Neuronal stem cell (in vitro differentiated cells): ENCODE measurements around the gene RAB3GAP1.

Experiments used
- DNase-seq: peaks from one replicate; pipeline ENCODE4 v3.0.0-alpha.2; 2013; ENCODE audit warnings: low spot score
- H2AFZ ChIP-seq: one replicate; pipeline ENCODE4 v1.6.1; 2013; ENCODE audit warnings: mild to moderate bottlenecking, low read length, inconsistent platforms
- H2AK5ac ChIP-seq: 2 replicates; pipeline ENCODE4 v1.6.1; 2013; ENCODE audit warnings: low read depth, mild to moderate bottlenecking, inconsistent platforms, low read length, moderate library complexity, mixed read lengths
- H2BK120ac ChIP-seq: 2 replicates; pipeline ENCODE4 v1.6.1; 2013; ENCODE audit warnings: low read depth, mild to moderate bottlenecking, inconsistent platforms, low read length, moderate library complexity, mixed read lengths
- H2BK12ac ChIP-seq: one replicate; pipeline ENCODE4 v1.6.1; 2013; ENCODE audit warnings: low read length, inconsistent platforms
- H2BK15ac ChIP-seq: 2 replicates; pipeline ENCODE4 v1.6.1; 2013; ENCODE audit warnings: mild to moderate bottlenecking, low read length, inconsistent platforms, mixed read lengths
- H2BK5ac ChIP-seq: one replicate; pipeline ENCODE4 v1.6.1; 2013; ENCODE audit warnings: inconsistent platforms, mild to moderate bottlenecking, low read length, moderate library complexity
- H3K14ac ChIP-seq: one replicate; pipeline ENCODE4 v1.6.1; 2013; ENCODE audit warnings: low read length, inconsistent platforms
- H3K18ac ChIP-seq: 2 replicates; pipeline ENCODE4 v1.6.1; 2013; ENCODE audit warnings: low read length, inconsistent platforms
- H3K23ac ChIP-seq: 2 replicates; pipeline ENCODE4 v1.6.1; 2013; ENCODE audit warnings: low read depth, mild to moderate bottlenecking, mixed read lengths, low read length, inconsistent platforms; ENCODE audit not compliant: poor library complexity
- H3K27ac ChIP-seq: replicated peaks from 3 replicates; pipeline ENCODE4 v1.5.1; 2013; ENCODE audit warnings: low read length, inconsistent platforms
- H3K27me3 ChIP-seq, 3 experiments: 2 replicates each; pipeline ENCODE4 v1.6.1; 2013; ENCODE audit warnings: low read length in 3 of 3, mild to moderate bottlenecking in 2 of 3, inconsistent platforms in 1 of 3, low read depth in 1 of 3, mixed read lengths in 1 of 3, moderate library complexity in 1 of 3; ENCODE audit not compliant: control insufficient read depth in 3 of 3, insufficient read depth in 3 of 3
- H3K36me3 ChIP-seq, 2 donors: replicated peaks in 1 of 2; 2 replicates each; pipeline ENCODE4 v1.6.1; 2013; ENCODE audit warnings: low read length in 2 of 2; ENCODE audit not compliant: control insufficient read depth in 2 of 2, insufficient read depth in 2 of 2
- H3K4ac ChIP-seq: 2 replicates; pipeline ENCODE4 v1.6.1; 2013; ENCODE audit warnings: inconsistent platforms, mild to moderate bottlenecking, low read length, moderate library complexity
- H3K4me1 ChIP-seq, 2 donors: 1 replicate in 1 of 2; 2 replicates in 1 of 2; pipeline ENCODE4 v1.6.1; 2013; ENCODE audit warnings: low read length in 2 of 2, low read depth in 1 of 2; ENCODE audit not compliant: control insufficient read depth in 2 of 2, insufficient read depth in 1 of 2
- H3K4me2 ChIP-seq: one replicate; pipeline ENCODE4 v1.6.1; 2013; ENCODE audit warnings: mild to moderate bottlenecking, low read length, inconsistent platforms; ENCODE audit not compliant: insufficient read depth, poor library complexity, severe bottlenecking
- H3K4me3 ChIP-seq, 2 donors: 2 replicates each; pipeline ENCODE4 v1.5.1; 2013; ENCODE audit warnings: low read length in 2 of 2, mild to moderate bottlenecking in 2 of 2, inconsistent platforms in 1 of 2, moderate library complexity in 1 of 2
- H3K79me1 ChIP-seq: one replicate; pipeline ENCODE4 v1.6.1; 2013; ENCODE audit warnings: low read depth, mild to moderate bottlenecking, inconsistent platforms, low read length, moderate library complexity
- H3K9ac ChIP-seq: one replicate; pipeline ENCODE4 v1.6.1; 2013; ENCODE audit warnings: mild to moderate bottlenecking, low read depth, low read length, inconsistent platforms; ENCODE audit not compliant: poor library complexity
- H3K9me3 ChIP-seq, 2 donors: replicated peaks in 1 of 2; 2 replicates each; pipeline versions ENCODE3 to v1.6.1; 2013; ENCODE audit warnings: low read length in 2 of 2, mild to moderate bottlenecking in 2 of 2, inconsistent platforms in 1 of 2, low read depth in 1 of 2, mixed read lengths in 1 of 2, moderate library complexity in 1 of 2; ENCODE audit not compliant: control insufficient read depth in 2 of 2, insufficient read depth in 1 of 2
- H4K8ac ChIP-seq: one replicate; pipeline ENCODE4 v1.6.1; 2013; ENCODE audit warnings: low read depth, mild to moderate bottlenecking, inconsistent platforms, low read length, moderate library complexity
- H4K91ac ChIP-seq: one replicate; pipeline ENCODE4 v1.6.1; 2013; ENCODE audit warnings: low read length, low read depth, mild to moderate bottlenecking, inconsistent platforms; ENCODE audit not compliant: poor library complexity
- WGBS, 2 donors: extraction: QIAGEN DNeasy Blood & Tissue Kit; methylation state at CpG; one replicate each; pipeline ENCODE4 v1.1.7; 2013; ENCODE audit warnings: missing lambda C conversion rate in 2 of 2, mixed read lengths in 1 of 2; ENCODE audit not compliant: insufficient read length in 2 of 2, insufficient replicate concordance in 1 of 2; ENCODE audit errors: extremely low coverage in 2 of 2; 5-methylcytosine and 5-hydroxymethylcytosine counted together

Gene RAB3GAP1

GRCh38 chr2:135162377-135162776 is 110.3 kb downstream of the RAB3GAP1 start:
- no peak overlapping the region for H3K14ac ChIP-seq
- H2BK120ac ChIP-seq = no peak overlapping the region
- H4K91ac ChIP-seq = no peak overlapping the region
- no peak overlapping the region for H3K4me3 ChIP-seq
- WGBS, 2 donors = no CpG with 5 or more reads among the region's 5 CpGs
- H3K27ac ChIP-seq = no peak overlapping the region
- no peak overlapping the region for H3K4me2 ChIP-seq
- no peaks in the 10 kb centered on the region for H3K27me3 ChIP-seq
- H3K79me1 ChIP-seq = no peaks in the 10 kb centered on the region
- H3K9me3 ChIP-seq = no peaks in the 10 kb centered on the region
- peaks cover 5 to 85% of the 10 kb centered on the region in 2 donors for H3K36me3 ChIP-seq
- no peak overlapping the region for H4K8ac ChIP-seq
- no peak overlapping the region for H3K9ac ChIP-seq
- no peaks in the 10 kb centered on the region for H3K4me1 ChIP-seq
- H3K18ac ChIP-seq = no peak overlapping the region
- H2BK12ac ChIP-seq = no peak overlapping the region
- H2BK5ac ChIP-seq = no peak overlapping the region
- H2AK5ac ChIP-seq = no peak overlapping the region
- H2AFZ ChIP-seq = no peak overlapping the region
- no peak overlapping the region for H2BK15ac ChIP-seq
- H3K23ac ChIP-seq = no peak overlapping the region
- no peak overlapping the region for H3K4ac ChIP-seq
- DNase-seq = no peak

GRCh38 chr2:135162786-135163185 is 110.7 kb downstream of the RAB3GAP1 start:
- no peak overlapping the region for H2BK5ac ChIP-seq
- no peaks in the 10 kb centered on the region for H3K79me1 ChIP-seq
- no peak overlapping the region for H3K23ac ChIP-seq
- H4K91ac ChIP-seq = no peak overlapping the region
- H3K36me3 ChIP-seq = peaks cover 5 to 86% of the 10 kb centered on the region in 2 donors
- DNase-seq = no peak
- no peaks in the 10 kb centered on the region for H3K27me3 ChIP-seq
- H2BK12ac ChIP-seq = no peak overlapping the region
- no peak overlapping the region for H3K18ac ChIP-seq
- no peak overlapping the region for H3K27ac ChIP-seq
- no peak overlapping the region for H2BK15ac ChIP-seq
- H3K4me2 ChIP-seq = no peak overlapping the region
- H4K8ac ChIP-seq = no peak overlapping the region
- H3K9me3 ChIP-seq = no peaks in the 10 kb centered on the region
- no peak overlapping the region for H3K4me3 ChIP-seq
- H2BK120ac ChIP-seq = no peak overlapping the region
- H3K14ac ChIP-seq = no peak overlapping the region
- H2AK5ac ChIP-seq = no peak overlapping the region
- no peak overlapping the region for H2AFZ ChIP-seq
- no peak overlapping the region for H3K9ac ChIP-seq
- H3K4ac ChIP-seq = no peak overlapping the region
- no peaks in the 10 kb centered on the region for H3K4me1 ChIP-seq
- WGBS, 2 donors = no CpG with 5 or more reads among the region's 4 CpGs

GRCh38 chr2:135163306-135163705 is 111.2 kb downstream of the RAB3GAP1 start:
- peaks cover 8 to 86% of the 10 kb centered on the region in 2 donors for H3K36me3 ChIP-seq
- no peak overlapping the region for H4K8ac ChIP-seq
- H3K27ac ChIP-seq = no peak overlapping the region
- H3K79me1 ChIP-seq = no peaks in the 10 kb centered on the region
- no peak overlapping the region for H2BK5ac ChIP-seq
- H2BK15ac ChIP-seq = no peak overlapping the region
- no peaks in the 10 kb centered on the region for H3K27me3 ChIP-seq
- H2AK5ac ChIP-seq = no peak overlapping the region
- H3K9ac ChIP-seq = no peak overlapping the region
- no peak for DNase-seq
- H2AFZ ChIP-seq = no peak overlapping the region
- no peak overlapping the region for H2BK120ac ChIP-seq
- no peaks in the 10 kb centered on the region for H3K9me3 ChIP-seq
- no peaks in the 10 kb centered on the region for H3K4me1 ChIP-seq
- H3K4ac ChIP-seq = no peak overlapping the region
- H3K4me2 ChIP-seq = no peak overlapping the region
- no peak overlapping the region for H2BK12ac ChIP-seq
- no peak overlapping the region for H3K4me3 ChIP-seq
- H3K14ac ChIP-seq = no peak overlapping the region
- H3K18ac ChIP-seq = no peak overlapping the region
- no peak overlapping the region for H4K91ac ChIP-seq
- no CpG with 5 or more reads among the region's 2 CpGs for WGBS, 2 donors
- H3K23ac ChIP-seq = no peak overlapping the region

- Histone ChIP-seq H3K23ac (no peak overlapping the region), H2BK120ac (no peak overlapping the region), H2BK5ac (no peak overlapping the region), H2BK12ac (no peak overlapping the region), H4K91ac (no peak overlapping the region), H3K4me1 (no peaks in the 10 kb centered on the region), H2AK5ac (no peak overlapping the region), H3K4me2 (no peak overlapping the region), H4K8ac (no peak overlapping the region), H3K4me3 (no peak overlapping the region), H3K27me3 (no peaks in the 10 kb centered on the region), H2BK15ac (no peak overlapping the region), H3K79me1 (no peaks in the 10 kb centered on the region), H3K9ac (no peak overlapping the region), H2AFZ (no peak overlapping the region), H3K27ac (no peak overlapping the region), H3K14ac (no peak overlapping the region), H3K18ac (no peak overlapping the region), H3K36me3 (peaks cover 14 to 87% of the 10 kb centered on the region in 2 donors), H3K9me3 (peaks cover 0 to 4% of the 10 kb centered on the region in 2 donors), H3K4ac (no peak overlapping the region)
- no peak for DNase-seq
- WGBS, 2 donors = no CpG with 5 or more reads among the region's 5 CpGs
Measured at GRCh38 chr2:135163901-135164300, 111.8 kb downstream of the RAB3GAP1 start.
